Measurements from ENCODE around the gene HAAO.

The HAAO gene

DNA sequence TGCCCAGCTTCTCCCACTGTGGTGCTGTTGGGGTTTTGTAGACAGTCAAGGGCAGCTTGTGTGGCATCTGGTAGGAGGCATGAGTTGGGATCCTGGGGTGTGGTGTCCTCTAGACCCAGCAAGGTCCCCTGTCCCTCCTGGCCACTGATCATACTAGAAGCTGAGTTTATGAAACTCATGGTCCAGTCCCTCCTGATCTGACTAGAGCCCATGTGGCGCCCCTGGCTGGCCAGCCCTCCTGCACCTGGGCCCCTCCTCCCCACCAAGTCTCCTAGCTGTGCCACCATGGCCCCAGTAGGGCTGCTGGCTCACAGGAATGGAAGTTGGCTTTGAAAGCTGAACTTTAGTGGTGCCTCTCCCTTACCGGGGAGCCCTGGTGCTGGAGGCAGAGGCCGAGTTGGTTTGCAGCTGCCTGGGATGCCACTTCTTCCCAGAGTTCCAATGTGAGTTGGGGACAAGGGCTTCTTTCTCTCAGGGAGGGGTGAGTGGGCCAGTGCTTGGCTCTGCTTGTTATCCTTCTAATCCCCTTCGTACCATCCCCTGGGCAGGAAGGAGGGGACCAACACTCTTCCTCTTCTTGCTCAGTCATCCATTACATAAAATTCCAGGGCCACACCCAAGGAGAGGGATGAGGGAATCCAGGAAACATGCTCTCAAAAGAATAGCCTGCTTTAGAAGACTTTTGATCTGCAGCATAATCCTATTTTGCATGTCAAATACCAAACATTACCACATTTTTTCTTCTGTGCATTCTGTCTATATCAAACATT, 37.5 kb upstream of the HAAO start:
- Histone ChIP-seq H2BK120ac (ENCODE audit: low read depth, low read length) (no peak overlapping the region), H3K18ac (ENCODE audit: low read length) (no peak overlapping the region), H3K27me3 (ENCODE audit: insufficient read depth, low read length, poor library complexity) (no peaks in the 10 kb centered on the region), H3K4me3 (ENCODE audit: low read length) (no peak overlapping the region), H3K79me2 (ENCODE audit: control insufficient read depth, insufficient read depth, low read length) (no peaks in the 10 kb centered on the region), H3K4ac (ENCODE audit: low read depth, low read length) (no peak overlapping the region), H3K56ac (ENCODE audit: low read length) (no peak overlapping the region), H4K5ac (ENCODE audit: low read length) (no peak overlapping the region), H3K4me1 (ENCODE audit: control insufficient read depth, low read depth, low read length) (no peaks in the 10 kb centered on the region), H3K23ac (ENCODE audit: low read length) (no peak overlapping the region), H3K79me1 (ENCODE audit: low read length) (no peaks in the 10 kb centered on the region), H3K4me2 (ENCODE audit: low read length) (no peak overlapping the region), H3K27ac (ENCODE audit: low read depth, low read length) (no peak overlapping the region), H2AK5ac (ENCODE audit: low read length) (no peak overlapping the region), H3K9ac (ENCODE audit: low read length) (no peak overlapping the region), H2BK15ac (replicated peaks; ENCODE audit: low read depth) (no peak overlapping the region), H3K36me3 (ENCODE audit: control insufficient read depth, insufficient read depth, low read length) (no peaks in the 10 kb centered on the region), H2BK5ac (ENCODE audit: low read length) (no peak overlapping the region), H4K8ac (ENCODE audit: low read depth, low read length) (no peak overlapping the region)
- DNase-seq: no peak
- no CpG with 5 or more reads among the region's 4 CpGs for WGBS (ENCODE audit: extremely low coverage, insufficient coverage, low lambda C conversion rate)

- no CpG with 5 or more reads among the region's 12 CpGs for WGBS (ENCODE audit: extremely low coverage, insufficient coverage, low lambda C conversion rate)
- Histone ChIP-seq H4K5ac (ENCODE audit: low read length) (no peak overlapping the region), H3K27me3 (ENCODE audit: insufficient read depth, low read length, poor library complexity) (no peaks in the 10 kb centered on the region), H3K79me1 (ENCODE audit: low read length) (no peaks in the 10 kb centered on the region), H2BK120ac (ENCODE audit: low read depth, low read length) (no peak overlapping the region), H3K23ac (ENCODE audit: low read length) (no peak overlapping the region), H3K4me1 (ENCODE audit: control insufficient read depth, low read depth, low read length) (no peaks in the 10 kb centered on the region), H3K56ac (ENCODE audit: low read length) (no peak overlapping the region), H3K18ac (ENCODE audit: low read length) (no peak overlapping the region), H4K8ac (ENCODE audit: low read depth, low read length) (no peak overlapping the region), H2AK5ac (ENCODE audit: low read length) (no peak overlapping the region), H3K9ac (ENCODE audit: low read length) (no peak overlapping the region), H2BK5ac (ENCODE audit: low read length) (no peak overlapping the region), H3K36me3 (ENCODE audit: control insufficient read depth, insufficient read depth, low read length) (no peaks in the 10 kb centered on the region), H3K4me2 (ENCODE audit: low read length) (no peak overlapping the region), H3K4ac (ENCODE audit: low read depth, low read length) (no peak overlapping the region), H3K79me2 (ENCODE audit: control insufficient read depth, insufficient read depth, low read length) (no peaks in the 10 kb centered on the region), H3K4me3 (ENCODE audit: low read length) (no peak overlapping the region), H3K27ac (ENCODE audit: low read depth, low read length) (no peak overlapping the region), H2BK15ac (replicated peaks; ENCODE audit: low read depth) (no peak overlapping the region)
- peak; percentile 84 for DNase-seq
Observed at GRCh38 chr2:42828487-42829425, 36.4 kb upstream of the HAAO start.

GRCh38 chr2:42827647-42828486, 35.5 kb upstream of the HAAO start:
- Histone ChIP-seq H3K4me1 (ENCODE audit: control insufficient read depth, low read depth, low read length) (no peaks in the 10 kb centered on the region), H2BK120ac (ENCODE audit: low read depth, low read length) (no peak overlapping the region), H3K56ac (ENCODE audit: low read length) (no peak overlapping the region), H3K18ac (ENCODE audit: low read length) (no peak overlapping the region), H2BK5ac (ENCODE audit: low read length) (no peak overlapping the region), H3K23ac (ENCODE audit: low read length) (no peak overlapping the region), H3K27me3 (ENCODE audit: insufficient read depth, low read length, poor library complexity) (no peaks in the 10 kb centered on the region), H3K4ac (ENCODE audit: low read depth, low read length) (no peak overlapping the region), H2AK5ac (ENCODE audit: low read length) (no peak overlapping the region), H2BK15ac (replicated peaks; ENCODE audit: low read depth) (no peak overlapping the region), H3K79me1 (ENCODE audit: low read length) (no peaks in the 10 kb centered on the region), H3K4me2 (ENCODE audit: low read length) (peak overlapping the region; percentile 64), H3K36me3 (ENCODE audit: control insufficient read depth, insufficient read depth, low read length) (no peaks in the 10 kb centered on the region), H3K4me3 (ENCODE audit: low read length) (no peak overlapping the region), H3K9ac (ENCODE audit: low read length) (peak overlapping the region; percentile 30), H3K79me2 (ENCODE audit: control insufficient read depth, insufficient read depth, low read length) (no peaks in the 10 kb centered on the region), H3K27ac (ENCODE audit: low read depth, low read length) (no peak overlapping the region), H4K5ac (ENCODE audit: low read length) (no peak overlapping the region), H4K8ac (ENCODE audit: low read depth, low read length) (no peak overlapping the region)
- no CpG with 5 or more reads among the region's 47 CpGs for WGBS (ENCODE audit: extremely low coverage, insufficient coverage, low lambda C conversion rate)
- DNase-seq: peak; percentile 82

DNA sequence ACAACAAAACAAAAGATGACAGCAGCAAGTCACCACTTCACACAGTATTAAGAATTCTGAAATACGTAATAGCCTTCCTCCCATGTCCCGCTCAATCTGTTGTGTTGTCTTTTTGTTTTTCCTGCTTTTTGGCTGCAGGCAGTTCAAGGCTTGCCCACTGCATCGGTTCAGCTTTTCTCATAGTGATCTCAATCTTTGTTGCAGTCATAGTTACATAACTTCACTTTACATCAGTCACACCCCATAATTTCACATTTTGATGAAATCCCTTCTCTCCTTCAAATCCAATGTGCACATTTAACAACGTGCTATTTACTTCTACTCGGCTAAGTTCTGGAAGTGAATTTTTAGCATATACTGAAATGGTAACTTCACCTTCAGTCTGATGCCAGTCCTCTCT, 33.8 kb upstream of the HAAO start:
- Histone ChIP-seq H3K9ac (ENCODE audit: low read length) (no peak overlapping the region), H3K36me3 (ENCODE audit: control insufficient read depth, insufficient read depth, low read length) (no peaks in the 10 kb centered on the region), H2BK5ac (ENCODE audit: low read length) (no peak overlapping the region), H2BK120ac (ENCODE audit: low read depth, low read length) (no peak overlapping the region), H2AK5ac (ENCODE audit: low read length) (no peak overlapping the region), H3K79me2 (ENCODE audit: control insufficient read depth, insufficient read depth, low read length) (no peaks in the 10 kb centered on the region), H3K27me3 (ENCODE audit: insufficient read depth, low read length, poor library complexity) (no peaks in the 10 kb centered on the region), H3K4me1 (ENCODE audit: control insufficient read depth, low read depth, low read length) (no peaks in the 10 kb centered on the region), H4K5ac (ENCODE audit: low read length) (no peak overlapping the region), H3K4me3 (ENCODE audit: low read length) (no peak overlapping the region), H2BK15ac (replicated peaks; ENCODE audit: low read depth) (no peak overlapping the region), H3K27ac (ENCODE audit: low read depth, low read length) (no peak overlapping the region), H3K56ac (ENCODE audit: low read length) (no peak overlapping the region), H3K4me2 (ENCODE audit: low read length) (no peak overlapping the region), H3K23ac (ENCODE audit: low read length) (no peak overlapping the region), H3K79me1 (ENCODE audit: low read length) (no peaks in the 10 kb centered on the region), H3K4ac (ENCODE audit: low read depth, low read length) (no peak overlapping the region), H3K18ac (ENCODE audit: low read length) (no peak overlapping the region), H4K8ac (ENCODE audit: low read depth, low read length) (no peak overlapping the region)
- WGBS (ENCODE audit: extremely low coverage, insufficient coverage, low lambda C conversion rate): no CpG with 5 or more reads among the region's 5 CpGs
- DNase-seq: no peak

GRCh38 chr2:42824454-42824807, 32.0 kb upstream of the HAAO start:
- WGBS (ENCODE audit: extremely low coverage, insufficient coverage, low lambda C conversion rate): no CpG with 5 or more reads among the region's 2 CpGs
- no peak overlapping the region for H2BK5ac ChIP-seq (ENCODE audit: low read length)

More at GRCh38 chr2:42824454-42824807, 32.0 kb upstream of the HAAO start:
- Histone ChIP-seq H3K4me3 (ENCODE audit: low read length) (no peak overlapping the region), H3K4me1 (ENCODE audit: control insufficient read depth, low read depth, low read length) (no peaks in the 10 kb centered on the region), H3K23ac (ENCODE audit: low read length) (no peak overlapping the region), H2BK120ac (ENCODE audit: low read depth, low read length) (no peak overlapping the region), H4K5ac (ENCODE audit: low read length) (no peak overlapping the region), H3K18ac (ENCODE audit: low read length) (no peak overlapping the region), H3K4ac (ENCODE audit: low read depth, low read length) (no peak overlapping the region), H3K27me3 (ENCODE audit: insufficient read depth, low read length, poor library complexity) (no peaks in the 10 kb centered on the region), H3K4me2 (ENCODE audit: low read length) (no peak overlapping the region), H3K56ac (ENCODE audit: low read length) (no peak overlapping the region), H3K27ac (ENCODE audit: low read depth, low read length) (no peak overlapping the region), H3K79me1 (ENCODE audit: low read length) (no peaks in the 10 kb centered on the region), H4K8ac (ENCODE audit: low read depth, low read length) (no peak overlapping the region), H2BK15ac (replicated peaks; ENCODE audit: low read depth) (no peak overlapping the region), H3K79me2 (ENCODE audit: control insufficient read depth, insufficient read depth, low read length) (no peaks in the 10 kb centered on the region), H3K36me3 (ENCODE audit: control insufficient read depth, insufficient read depth, low read length) (no peaks in the 10 kb centered on the region), H2AK5ac (ENCODE audit: low read length) (no peak overlapping the region), H3K9ac (ENCODE audit: low read length) (no peak overlapping the region)
- no peak for DNase-seq

Data from mesendoderm (in vitro differentiated cells).